Inflammatory macrophage treated with lipopolysaccharide for 1 hour (primary cell): ENCODE results near the gene BRF1.

ENCODE experiments used
- DNase-seq, 2 donors: peaks; one replicate each; pipeline ENCODE4 v3.0.0-alpha.2; 2020 to 2022

The BRF1 gene

GRCh38 chr14:105257464-105257863, 43.3 kb downstream of the BRF1 start:
- no peak for DNase-seq

- DNase-seq: no peak
Observed at GRCh38 chr14:105256292-105256960, 44.4 kb downstream of the BRF1 start.

- peak in 1 of 2 donors; percentile 1 for DNase-seq
Observed at GRCh38 chr14:105255021-105255507, 45.7 kb downstream of the BRF1 start.

- DNase-seq: no peak
Observed at GRCh38 chr14:105253329-105253682, 47.5 kb downstream of the BRF1 start.

GRCh38 chr14:105252552-105253328, 48.1 kb downstream of the BRF1 start:
- no peak for DNase-seq

GRCh38 chr14:105251920-105252319, 48.9 kb downstream of the BRF1 start:
- DNase-seq: no peak

GRCh38 chr14:105250986-105251385, 49.8 kb downstream of the BRF1 start:
- no peak for DNase-seq

- no peak for DNase-seq
Observed at GRCh38 chr14:105250008-105250366, 50.8 kb downstream of the BRF1 start.

GRCh38 chr14:105249182-105250007, 51.4 kb downstream of the BRF1 start:
- DNase-seq: no peak

- peak; percentile 73 to 85 for DNase-seq
Observed at GRCh38 chr14:105248368-105249181, 52.2 kb downstream of the BRF1 start, which contains the start of gene BTBD6. Gene BTBD6, plus strand, starts transcription at chr14:105248533. Its CDS starts 179 bp downstream, at chr14:105248712.

GRCh38 chr14:105247715-105248367, 53.0 kb downstream of the BRF1 start:
- no peak for DNase-seq

- no peak for DNase-seq
Observed at GRCh38 chr14:105247026-105247425, 53.8 kb downstream of the BRF1 start.

GRCh38 chr14:105244334-105244733, 56.5 kb downstream of the BRF1 start:
- no peak for DNase-seq

- no peak for DNase-seq
Observed at GRCh38 chr14:105241641-105242040, 59.2 kb downstream of the BRF1 start.

- DNase-seq: no peak
Observed at GRCh38 chr14:105240811-105241576, 59.8 kb downstream of the BRF1 start.

GRCh38 chr14:105229099-105229655, 71.6 kb downstream of the BRF1 start:
- DNase-seq: no peak

- DNase-seq: no peak
Observed at GRCh38 chr14:105228562-105228961, 72.2 kb downstream of the BRF1 start.

- DNase-seq: no peak
Observed at GRCh38 chr14:105227346-105227745, 73.5 kb downstream of the BRF1 start.

- no peak for DNase-seq
Observed at GRCh38 chr14:105226198-105226597, 74.6 kb downstream of the BRF1 start.

GRCh38 chr14:105224845-105225570, 75.8 kb downstream of the BRF1 start:
- no peak for DNase-seq
